ENCODE data around the gene BTBD7. TPM values are rescaled to one million over a fixed set of nuclear protein-coding genes. Genes with fewer than 3 reads are reported as not detected.

Gene BTBD7
- total and polyA plus RNA-seq, 2 donors (not counting 3 experiments of a cell fraction or from before 2014, with no cell fraction given): 20.9 to 50.2 TPM

GRCh38 chr14:93379831-93380230 lies 47.0 kb upstream of the BTBD7 start:
- no peaks in the 10 kb centered on the region for H4K20me1 ChIP-seq (replicated peaks; ENCODE audit: control insufficient read depth, extremely low read depth, insufficient read depth, low read length)
- H3K9ac ChIP-seq (replicated peaks; ENCODE audit: extremely low read depth, insufficient read depth, low read length): no peak overlapping the region
- no peak for TF ChIP-seq EZH2 (IDR thresholded peaks at IDR 0.05; ENCODE audit: borderline replicate concordance, low read depth, low read length, severe bottlenecking)
- TF ChIP-seq MAX (IDR thresholded peaks at IDR 0.05; ENCODE audit: insufficient read depth, insufficient read length): no peak
- no peak for TF ChIP-seq MYC (IDR thresholded peaks at IDR 0.05; ENCODE audit: low read depth, low read length)
- TF ChIP-seq POLR2A (IDR thresholded peaks at IDR 0.05; ENCODE audit: low read depth, low read length): no peak
- no peak for TF ChIP-seq FOS (IDR thresholded peaks at IDR 0.05; ENCODE audit: borderline replicate concordance, insufficient read depth, low read length)
- no peak for TF ChIP-seq JUN (IDR thresholded peaks at IDR 0.05; ENCODE audit: borderline replicate concordance, insufficient read depth, insufficient read length, low read depth)
- TF ChIP-seq GATA2 (IDR thresholded peaks at IDR 0.05; ENCODE audit: insufficient read depth, insufficient read length, low read depth, low read length): no peak
- TF ChIP-seq POLR2AphosphoS5 (IDR thresholded peaks at IDR 0.05; ENCODE audit: insufficient read depth, low read depth, low read length): no peak
- H3K27ac ChIP-seq (ENCODE audit: insufficient read depth, low read depth, low read length): no peak overlapping the region
- H3K9me1 ChIP-seq (replicated peaks; ENCODE audit: control insufficient read depth, extremely low read depth, insufficient read depth, low read length): no peaks in the 10 kb centered on the region
- dilution Hi-C loops (cut with MboI; ENCODE audit: extremely low pct_ligation_motif_present, low sequenced_read_pairs) (no loop called here), intact Hi-C loops (cut with micrococcal nuclease) (no loop called here)
- H3K79me2 ChIP-seq (ENCODE audit: control insufficient read depth, insufficient read depth, low read length): no peaks in the 10 kb centered on the region
- BruUV-seq (replicated peaks): no TSS peak
- FAIRE-seq: no peak
- no peaks in the 10 kb centered on the region for H3K4me1 ChIP-seq (ENCODE audit: control insufficient read depth, extremely low read depth, insufficient read depth, low read length)
- no peaks in the 10 kb centered on the region for H3K36me3 ChIP-seq (ENCODE audit: control insufficient read depth in 2 of 2, extremely low read depth in 1 of 2, insufficient read depth in 2 of 2, low read length in 2 of 2)
- POLR2A ChIA-PET: no interaction called here
- no peak overlapping the region for H2AFZ ChIP-seq (ENCODE audit: low read depth, low read length)
- no peaks in the 10 kb centered on the region for H3K9me3 ChIP-seq (replicated peaks; ENCODE audit: control insufficient read depth, insufficient read depth, low read length)
- no peaks in the 10 kb centered on the region for H3K27me3 ChIP-seq (ENCODE audit: control insufficient read depth in 2 of 2, insufficient read depth in 2 of 2, low read length in 2 of 2)
- no peak overlapping the region for H3K4me3 ChIP-seq (replicated peaks in 1 of 3; ENCODE audit: insufficient read depth in 1 of 3, low read depth in 1 of 3, low read length in 3 of 3)
- CTCF ChIA-PET: no interaction called here
- H3K4me2 ChIP-seq (ENCODE audit: insufficient read depth, low read length): no peak overlapping the region
- DNase-seq (ENCODE audit: low read depth, low spot score): no peak

- Histone ChIP-seq H2AFZ (ENCODE audit: low read depth, low read length) (no peak overlapping the region), H3K4me1 (ENCODE audit: control insufficient read depth, extremely low read depth, insufficient read depth, low read length) (no peaks in the 10 kb centered on the region), H3K79me2 (ENCODE audit: control insufficient read depth, insufficient read depth, low read length) (no peaks in the 10 kb centered on the region), H3K36me3 (ENCODE audit: control insufficient read depth in 2 of 2, extremely low read depth in 1 of 2, insufficient read depth in 2 of 2, low read length in 2 of 2) (no peaks in the 10 kb centered on the region), H4K20me1 (replicated peaks; ENCODE audit: control insufficient read depth, extremely low read depth, insufficient read depth, low read length) (no peaks in the 10 kb centered on the region), H3K9me3 (replicated peaks; ENCODE audit: control insufficient read depth, insufficient read depth, low read length) (no peaks in the 10 kb centered on the region), H3K4me3 (replicated peaks in 1 of 3; ENCODE audit: insufficient read depth in 1 of 3, low read depth in 1 of 3, low read length in 3 of 3) (no peak overlapping the region), H3K27me3 (ENCODE audit: control insufficient read depth in 2 of 2, insufficient read depth in 2 of 2, low read length in 2 of 2) (no peaks in the 10 kb centered on the region), H3K9ac (replicated peaks; ENCODE audit: extremely low read depth, insufficient read depth, low read length) (no peak overlapping the region), H3K4me2 (ENCODE audit: insufficient read depth, low read length) (no peak overlapping the region), H3K9me1 (replicated peaks; ENCODE audit: control insufficient read depth, extremely low read depth, insufficient read depth, low read length) (no peaks in the 10 kb centered on the region), H3K27ac (ENCODE audit: insufficient read depth, low read depth, low read length) (no peak overlapping the region)
- intact Hi-C loops (cut with micrococcal nuclease): no loop called here
- ChIA-PET POLR2A (no interaction called here), CTCF (no interaction called here)
- no peak for TF ChIP-seq EZH2 (IDR thresholded peaks at IDR 0.05; ENCODE audit: borderline replicate concordance, low read depth, low read length, severe bottlenecking)
- TF ChIP-seq MAX (IDR thresholded peaks at IDR 0.05; ENCODE audit: insufficient read depth, insufficient read length): no peak
- no peak for TF ChIP-seq FOS (IDR thresholded peaks at IDR 0.05; ENCODE audit: borderline replicate concordance, insufficient read depth, low read length)
- no peak for TF ChIP-seq GATA2 (IDR thresholded peaks at IDR 0.05; ENCODE audit: insufficient read depth, insufficient read length, low read depth, low read length)
- no peak for TF ChIP-seq POLR2AphosphoS5 (IDR thresholded peaks at IDR 0.05; ENCODE audit: insufficient read depth, low read depth, low read length)
- TF ChIP-seq JUN (IDR thresholded peaks at IDR 0.05; ENCODE audit: borderline replicate concordance, insufficient read depth, insufficient read length, low read depth): no peak
- no peak for TF ChIP-seq CTCF (IDR thresholded peaks at IDR 0.05; ENCODE audit: extremely low read depth in 1 of 2, insufficient read depth in 1 of 2, low read depth in 1 of 2, low read length in 2 of 2)
- TF ChIP-seq MYC (IDR thresholded peaks at IDR 0.05; ENCODE audit: low read depth, low read length): no peak
- no peak for TF ChIP-seq POLR2A (IDR thresholded peaks at IDR 0.05; ENCODE audit: low read depth, low read length)
- DNase-seq (ENCODE audit: low read depth, low spot score): no peak
- no peak for FAIRE-seq
- dilution Hi-C loops (cut with MboI; ENCODE audit: extremely low pct_ligation_motif_present, low sequenced_read_pairs): no loop called here
- no TSS peak for BruUV-seq (replicated peaks)
These were observed 42.9 kb upstream of the BTBD7 start for GRCh38 chr14:93375673-93376156.

Data from endothelial cell of umbilical vein (primary cell).